GM06990 (cell line): ENCODE data around the gene GALNT9.
"Not testable (repeated sequence)": the region's sequence is repeated elsewhere in the genome, so short reads cannot be mapped to it uniquely, and the experiment has no call there.

Experiments used
- DNase-seq: peaks from one replicate; pipeline ENCODE4 v3.0.0-alpha.2; 2011; ENCODE audit not compliant: insufficient read length; ENCODE audit errors: extremely low read depth
- H3K27me3 ChIP-seq: replicated peaks from 2 replicates; pipeline ENCODE4 v1.6.0; 2011; ENCODE audit warnings: low read length; ENCODE audit not compliant: control insufficient read depth, insufficient read depth
- H3K36me3 ChIP-seq: 2 replicates; pipeline ENCODE4 v1.5.1; 2011; ENCODE audit warnings: low read length; ENCODE audit not compliant: control insufficient read depth, insufficient read depth
- H3K4me3 ChIP-seq: replicated peaks from 2 replicates; pipeline ENCODE4 v1.5.1; 2011; ENCODE audit warnings: low read depth, mild to moderate bottlenecking, control low read depth, low read length
- TF ChIP-seq, protein P1 (sequence below): IDR thresholded peaks from 2 replicates; pipeline ENCODE4 v1.5.1; 2011; ENCODE audit warnings: low read length, control low read depth, mild to moderate bottlenecking, inconsistent platforms; ENCODE audit not compliant: insufficient read depth, poor library complexity, severe bottlenecking

Gene GALNT9

DNA sequence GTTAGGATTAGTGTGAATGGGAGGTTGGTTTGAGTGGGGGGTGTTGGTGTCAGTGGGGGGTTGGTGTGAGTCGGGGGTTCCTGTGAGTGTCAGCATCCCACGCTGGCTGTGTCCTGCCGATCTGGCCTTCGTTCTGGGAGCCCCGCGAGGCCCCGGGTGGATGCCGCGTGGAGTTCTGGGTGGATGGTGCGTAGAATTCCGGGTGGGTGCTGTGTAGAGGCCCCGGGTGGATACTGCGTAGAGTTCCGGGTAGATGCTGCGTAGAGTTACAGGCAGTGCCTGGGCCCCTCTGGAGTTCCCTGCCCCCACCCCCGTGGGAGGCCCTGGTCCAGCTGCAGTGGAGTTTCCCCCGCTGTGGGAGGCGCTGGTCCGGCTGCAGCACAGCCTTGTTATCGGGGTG lies 176.4 kb downstream of the GALNT9 start:
- no peak for DNase-seq
- Histone ChIP-seq H3K27me3 (no peaks in the 10 kb centered on the region), H3K36me3 (peaks cover 17% of the 10 kb centered on the region), H3K4me3 (no peak overlapping the region)
- TF ChIP-seq, protein P1, sequence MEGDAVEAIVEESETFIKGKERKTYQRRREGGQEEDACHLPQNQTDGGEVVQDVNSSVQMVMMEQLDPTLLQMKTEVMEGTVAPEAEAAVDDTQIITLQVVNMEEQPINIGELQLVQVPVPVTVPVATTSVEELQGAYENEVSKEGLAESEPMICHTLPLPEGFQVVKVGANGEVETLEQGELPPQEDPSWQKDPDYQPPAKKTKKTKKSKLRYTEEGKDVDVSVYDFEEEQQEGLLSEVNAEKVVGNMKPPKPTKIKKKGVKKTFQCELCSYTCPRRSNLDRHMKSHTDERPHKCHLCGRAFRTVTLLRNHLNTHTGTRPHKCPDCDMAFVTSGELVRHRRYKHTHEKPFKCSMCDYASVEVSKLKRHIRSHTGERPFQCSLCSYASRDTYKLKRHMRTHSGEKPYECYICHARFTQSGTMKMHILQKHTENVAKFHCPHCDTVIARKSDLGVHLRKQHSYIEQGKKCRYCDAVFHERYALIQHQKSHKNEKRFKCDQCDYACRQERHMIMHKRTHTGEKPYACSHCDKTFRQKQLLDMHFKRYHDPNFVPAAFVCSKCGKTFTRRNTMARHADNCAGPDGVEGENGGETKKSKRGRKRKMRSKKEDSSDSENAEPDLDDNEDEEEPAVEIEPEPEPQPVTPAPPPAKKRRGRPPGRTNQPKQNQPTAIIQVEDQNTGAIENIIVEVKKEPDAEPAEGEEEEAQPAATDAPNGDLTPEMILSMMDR, result no peak

DNA sequence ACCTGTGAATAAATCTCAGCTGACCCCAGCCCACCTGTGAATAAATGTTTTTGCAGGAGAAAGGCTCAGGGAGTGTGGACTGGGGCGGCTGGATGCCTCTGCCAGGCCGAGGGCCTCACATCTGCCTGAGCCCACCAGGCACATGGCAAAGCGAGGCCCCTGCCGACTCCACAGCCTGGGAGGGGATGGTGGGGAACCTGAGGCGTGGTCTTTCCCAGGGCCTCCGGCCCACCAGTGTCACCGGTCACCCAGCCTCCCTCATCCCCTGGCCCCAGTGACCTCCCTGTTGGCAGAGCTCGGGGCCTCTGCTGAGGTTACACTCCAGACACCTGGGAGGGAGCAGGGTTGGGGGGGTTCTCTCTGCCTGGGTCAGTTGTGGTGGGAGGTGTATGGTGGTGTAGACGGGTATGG lies 177.0 kb downstream of the GALNT9 start:
- Histone ChIP-seq H3K4me3 (no peak overlapping the region), H3K27me3 (no peaks in the 10 kb centered on the region), H3K36me3 (peaks cover 13% of the 10 kb centered on the region)
- DNase-seq, result no peak
- TF ChIP-seq, protein P1, result no peak

DNA sequence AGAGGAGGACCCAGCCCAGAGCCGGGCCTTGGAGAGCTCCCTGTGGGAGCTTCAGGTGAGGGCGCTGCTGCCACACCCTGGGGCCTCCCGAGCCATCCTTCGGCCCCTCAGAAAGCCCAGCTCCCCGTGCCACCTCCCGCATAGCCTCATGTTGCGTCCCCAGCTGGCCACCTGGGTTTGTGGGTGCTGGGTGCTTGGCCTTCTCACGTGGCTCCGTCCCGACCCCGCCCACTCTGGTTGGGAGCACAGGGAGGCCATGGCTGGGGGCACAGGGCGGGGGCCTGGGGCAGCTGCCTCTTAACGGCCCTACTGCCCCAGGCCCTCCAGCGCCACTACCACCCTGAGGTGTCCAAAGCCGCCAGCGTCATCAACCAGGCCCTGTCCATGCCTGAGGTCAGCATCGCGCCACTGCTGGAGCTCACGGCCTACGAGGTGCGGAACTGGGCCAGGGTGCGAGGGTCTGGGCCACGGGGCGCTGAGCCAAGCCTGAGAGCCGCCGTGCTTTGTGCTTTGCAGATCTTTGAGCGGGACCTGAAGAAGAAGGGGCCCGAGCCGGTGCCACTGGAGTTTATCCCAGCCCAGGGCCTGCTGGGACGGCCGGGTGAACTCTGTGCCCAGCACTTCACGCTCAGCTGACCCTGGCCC lies 177.5 kb downstream of the GALNT9 start:
- no peaks in the 10 kb centered on the region for H3K27me3 ChIP-seq
- H3K4me3 ChIP-seq, result no peak overlapping the region
- TF ChIP-seq, protein P1, result no peak
- no peak for DNase-seq
- peaks cover 12% of the 10 kb centered on the region for H3K36me3 ChIP-seq

DNA sequence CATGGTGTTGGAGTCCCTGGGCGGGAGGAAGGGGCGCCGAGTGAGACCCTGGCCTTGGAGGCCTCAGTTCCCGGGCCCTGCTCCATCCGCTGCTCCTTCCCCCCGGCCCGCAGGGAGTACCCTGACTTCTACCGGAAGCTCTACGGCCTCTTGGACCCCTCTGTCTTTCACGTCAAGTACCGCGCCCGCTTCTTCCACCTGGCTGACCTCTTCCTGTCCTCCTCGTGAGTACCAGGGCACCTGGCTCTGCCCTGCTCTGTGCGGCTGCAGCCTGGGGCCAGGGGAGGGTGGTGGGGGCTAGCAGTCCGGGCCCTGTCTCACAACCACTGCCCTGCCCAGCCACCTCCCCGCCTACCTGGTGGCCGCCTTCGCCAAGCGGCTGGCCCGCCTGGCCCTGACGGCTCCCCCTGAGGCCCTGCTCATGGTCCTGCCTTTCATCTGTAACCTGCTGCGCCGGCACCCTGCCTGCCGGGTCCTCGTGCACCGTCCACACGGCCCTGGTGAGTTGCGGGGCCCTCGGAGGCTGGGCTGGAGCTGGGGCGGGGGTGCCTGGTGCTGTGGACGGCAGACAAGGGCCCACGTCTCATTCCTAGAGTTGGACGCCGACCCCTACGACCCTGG lies 178.1 kb downstream of the GALNT9 start:
- H3K36me3 ChIP-seq, result peaks cover 10% of the 10 kb centered on the region
- TF ChIP-seq, protein P1, result no peak
- H3K4me3 ChIP-seq, result no peak overlapping the region
- H3K27me3 ChIP-seq, result no peaks in the 10 kb centered on the region
- no peak for DNase-seq

DNA sequence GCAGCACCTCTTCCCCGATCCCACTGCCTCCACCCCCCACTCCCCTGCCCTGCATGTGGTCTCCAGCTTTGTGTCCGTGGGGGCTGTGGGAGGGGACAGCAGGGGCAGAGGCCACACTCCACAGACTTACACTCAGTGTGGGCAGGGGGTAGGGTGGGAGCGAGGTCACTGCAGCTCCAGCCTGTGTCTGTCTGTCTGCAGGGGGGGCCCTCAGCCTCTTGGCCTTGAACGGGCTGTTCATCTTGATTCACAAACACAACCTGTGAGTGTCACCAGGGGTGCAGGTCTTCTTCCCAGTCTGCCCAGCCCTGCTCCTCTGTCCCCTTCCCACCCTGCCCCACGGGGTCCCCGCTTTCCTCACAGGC lies 178.6 kb downstream of the GALNT9 start:
- DNase-seq, result no peak
- TF ChIP-seq, protein P1, result no peak
- H3K4me3 ChIP-seq, result no peak overlapping the region
- peaks cover 10% of the 10 kb centered on the region for H3K36me3 ChIP-seq
- H3K27me3 ChIP-seq, result no peaks in the 10 kb centered on the region

DNA sequence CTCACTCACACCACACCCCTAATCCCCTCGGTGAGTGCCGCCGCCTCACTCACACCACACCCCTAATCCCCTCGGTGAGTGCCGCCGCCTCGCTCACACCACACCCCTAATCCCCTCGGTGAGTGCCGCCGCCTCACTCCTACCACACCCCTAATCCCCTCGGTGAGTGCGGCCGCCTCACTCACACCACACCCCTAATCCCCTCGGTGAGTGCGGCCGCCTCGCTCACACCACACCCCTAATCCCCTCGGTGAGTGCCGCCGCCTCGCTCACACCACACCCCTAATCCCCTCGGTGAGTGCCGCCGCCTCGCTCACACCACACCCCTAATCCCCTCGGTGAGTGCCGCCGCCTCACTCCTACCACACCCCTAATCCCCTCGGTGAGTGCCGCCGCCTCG lies 179.9 kb downstream of the GALNT9 start:
- H3K36me3 ChIP-seq, result peaks cover 10% of the 10 kb centered on the region
- not testable (repeated sequence) for H3K27me3 ChIP-seq, DNase-seq, H3K4me3 ChIP-seq
